ENCODE measurements around the gene RASGEF1C.

GRCh38 chr5:180054226-180054625 is 154.8 kb downstream of the RASGEF1C start:
- TF ChIP-seq ATF3 (IDR thresholded peaks at IDR 0.05; ENCODE audit: borderline replicate concordance, extremely low read depth, low read depth, low read length) (no peak), EP300 (IDR thresholded peaks at IDR 0.05; ENCODE audit: borderline replicate concordance in 1 of 2, control insufficient read depth in 1 of 2, low read depth in 2 of 2, low read length in 2 of 2) (no peak), CREM (IDR thresholded peaks at IDR 0.05; ENCODE audit: low read depth) (no peak), CTCF (IDR thresholded peaks at IDR 0.05 in 2 of 3, conservative IDR thresholded peaks at IDR 0.05 in 1 of 3; ENCODE audit: control insufficient read depth in 2 of 3, extremely low read depth in 1 of 3, insufficient read depth in 1 of 3, low read depth in 3 of 3, low read length in 3 of 3) (no peak), POLR2AphosphoS5 (IDR thresholded peaks at IDR 0.05; ENCODE audit: low read length) (no peak), ZBTB33 (IDR thresholded peaks at IDR 0.05) (no peak), EZH2 (IDR thresholded peaks at IDR 0.05; ENCODE audit: borderline replicate concordance, control insufficient read depth, low read depth, low read length) (no peak), NFYB (IDR thresholded peaks at IDR 0.05; ENCODE audit: insufficient read depth, low read depth, low read length) (no peak), POLR2AphosphoS2 (IDR thresholded peaks at IDR 0.05; ENCODE audit: low read depth, low read length) (no peak), YY1 (IDR thresholded peaks at IDR 0.05; ENCODE audit: low read depth, low read length) (no peak)

Measured in GM12878 (cell line).